NT2/D1 (cell line): Measurements from ENCODE around the gene FAM53A.

Experiments used
- YY1 ChIP-seq: IDR thresholded peaks from 2 replicates; pipeline ENCODE4 v1.6.1; 2011; ENCODE audit not compliant: insufficient read length, insufficient read depth
- ZNF274 ChIP-seq: IDR thresholded peaks from 2 replicates; pipeline ENCODE4 v1.6.1; 2011; ENCODE audit warnings: mild to moderate bottlenecking, low read depth, low read length

GRCh38 chr4:1655081-1655480 lies 29.0 kb downstream of the FAM53A start:
- TF ChIP-seq ZNF274 (no peak), YY1 (no peak)
